8988T (cell line): ENCODE measurements around the gene TMEM121B.
A peak's percentile ranks its signal among the peaks of the same experiment; 100 is the strongest.

Source experiments
- DNase-seq: peaks from one replicate; pipeline ENCODE4 v3.0.0; 2011

The TMEM121B gene

DNA sequence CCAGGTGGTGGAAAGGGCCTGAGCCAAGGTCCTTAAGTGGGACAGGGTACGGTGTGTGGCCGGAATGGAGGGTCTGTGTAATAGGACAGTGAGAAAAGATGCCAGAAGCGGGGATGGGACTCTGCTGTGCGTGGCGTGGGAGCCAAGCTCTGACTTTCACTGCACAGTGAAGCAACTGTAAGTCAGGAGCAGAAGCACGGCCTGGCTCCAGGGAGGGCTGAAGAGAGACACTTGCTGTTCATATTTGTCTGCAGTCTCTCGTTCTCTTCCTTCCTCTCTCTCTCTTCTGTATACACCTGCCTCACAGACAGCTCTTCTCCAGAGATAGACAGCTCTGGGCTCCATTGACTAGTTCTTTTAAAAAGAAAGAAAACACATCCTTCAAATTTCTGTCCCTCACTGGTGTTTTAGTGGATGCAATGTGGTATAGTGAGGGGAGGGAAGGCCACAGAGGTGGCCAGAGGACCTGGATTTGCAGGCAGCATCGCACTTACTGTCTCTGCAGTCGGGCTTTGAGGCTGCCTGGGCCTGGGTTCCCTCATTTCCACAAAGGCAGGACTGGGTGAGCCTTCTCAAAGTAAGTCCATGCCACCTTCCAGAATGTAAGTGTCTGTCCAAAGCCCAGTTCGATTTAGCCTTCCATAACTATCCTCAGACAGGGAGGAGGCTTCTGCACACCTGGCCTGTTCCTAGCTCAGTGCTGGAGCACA is 34.2 kb downstream of the TMEM121B start:
- no peak for DNase-seq

- no peak for DNase-seq
Measured at GRCh38 chr22:17086296-17086695, 34.9 kb downstream of the TMEM121B start.

DNA sequence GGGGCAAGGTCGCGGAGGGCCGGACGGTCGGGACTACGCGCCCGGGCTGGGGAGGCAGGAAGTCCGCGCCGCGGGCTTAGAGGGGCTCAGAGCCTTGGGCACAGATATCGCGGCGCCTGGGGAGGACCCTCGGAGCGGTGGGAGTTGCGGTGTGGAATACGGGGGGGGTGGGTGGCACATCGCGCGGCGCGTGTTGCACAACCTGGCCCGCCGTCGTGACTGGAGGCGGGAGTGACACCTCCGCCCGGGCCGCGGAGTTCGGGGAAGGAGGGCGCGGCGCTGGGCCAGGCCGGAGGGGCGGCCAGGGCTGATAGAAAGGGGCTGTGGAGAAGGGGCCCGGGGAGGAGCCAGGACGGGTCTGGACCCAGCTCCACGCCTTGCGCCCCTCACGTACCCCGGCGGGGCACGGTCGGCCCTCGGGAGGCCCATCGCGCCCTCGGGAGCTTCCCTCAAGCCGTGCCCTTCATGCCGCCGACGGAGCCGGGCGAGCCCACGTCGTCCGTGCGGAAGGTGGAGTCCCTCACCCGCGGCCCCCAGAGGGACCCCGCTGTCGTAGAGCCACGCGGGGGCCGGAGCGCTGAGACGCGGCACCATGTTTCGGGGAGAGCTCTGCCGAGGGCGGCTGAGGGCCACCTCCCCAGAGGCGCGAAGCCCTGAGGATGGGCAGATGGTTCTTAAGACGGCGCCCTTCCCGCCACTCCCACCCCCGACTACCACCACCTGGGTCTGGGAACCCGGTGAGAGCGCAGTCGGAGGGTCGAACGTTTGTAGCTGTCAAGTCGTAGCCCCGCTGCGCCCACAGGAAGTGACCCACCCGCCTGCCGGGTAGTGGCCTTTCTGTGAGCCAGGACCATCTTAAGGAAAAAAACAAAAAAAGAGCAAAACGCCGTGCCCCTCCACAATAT is 35.6 kb downstream of the TMEM121B start:
- DNase-seq: no peak

DNA sequence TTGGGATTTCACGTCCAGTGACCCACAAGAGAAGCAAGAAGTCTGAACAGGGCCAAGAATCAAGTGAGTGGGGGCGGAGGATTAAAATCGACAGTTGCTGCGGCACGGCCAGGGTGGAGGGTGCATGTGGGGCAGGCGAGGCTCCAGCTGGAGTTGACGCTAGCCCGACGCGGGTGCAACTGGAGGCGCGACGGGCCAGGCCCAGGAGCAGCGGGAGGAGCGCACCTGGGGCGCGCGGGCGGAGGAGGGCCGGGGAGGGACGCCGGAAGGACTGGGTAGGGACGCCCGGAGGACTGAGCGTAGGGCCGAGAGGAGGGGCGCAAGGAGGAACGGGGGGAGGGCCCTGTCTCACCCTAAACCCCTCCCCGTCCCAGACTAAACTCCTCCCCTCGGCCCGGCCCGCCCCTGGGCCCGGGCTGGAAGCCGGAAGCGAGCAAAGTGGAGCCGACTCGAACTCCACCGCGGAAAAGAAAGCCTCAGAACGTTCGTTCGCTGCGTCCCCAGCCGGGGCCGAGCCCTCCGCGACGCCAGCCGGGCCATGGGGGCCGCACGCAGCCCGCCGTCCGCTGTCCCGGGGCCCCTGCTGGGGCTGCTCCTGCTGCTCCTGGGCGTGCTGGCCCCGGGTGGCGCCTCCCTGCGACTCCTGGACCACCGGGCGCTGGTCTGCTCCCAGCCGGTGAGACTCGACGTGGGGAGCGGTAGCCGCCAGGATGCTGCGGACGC is 36.4 kb downstream of the TMEM121B start, which contains the start of gene IL17RA:
Gene IL17RA, plus strand, starts transcription at position 447 of the 723 bp plus-strand sequence. Its CDS starts 92 bp downstream, at position 539.
- peak; percentile 49 for DNase-seq

- DNase-seq: no peak
Measured at GRCh38 chr22:17083811-17084441, 37.2 kb downstream of the TMEM121B start.

GRCh38 chr22:17083255-17083654 is 37.9 kb downstream of the TMEM121B start:
- DNase-seq: no peak

DNA sequence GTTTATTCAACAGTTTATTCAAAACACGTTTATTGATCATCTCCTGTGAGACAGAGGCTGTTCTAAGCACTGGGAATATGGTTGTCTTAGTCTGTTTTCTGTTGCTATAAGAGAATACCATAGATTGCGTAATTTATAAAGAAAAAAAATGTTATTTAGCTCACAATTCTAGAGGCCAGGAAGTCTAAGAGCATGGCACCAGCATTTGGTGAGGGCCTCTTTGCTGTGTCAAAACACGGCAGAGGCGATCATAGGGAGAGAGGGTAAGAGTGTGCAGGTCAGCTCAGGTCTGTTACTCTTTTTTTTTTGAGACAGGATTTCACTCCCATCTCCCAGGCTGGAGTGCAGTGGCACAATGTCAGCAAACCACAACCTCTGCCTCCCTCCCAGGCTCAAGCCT is 41.6 kb downstream of the TMEM121B start:
- no peak for DNase-seq

- no peak for DNase-seq
Measured at GRCh38 chr22:17077255-17077654, 43.9 kb downstream of the TMEM121B start.

- DNase-seq: no peak
Measured at GRCh38 chr22:17074648-17075002, 46.5 kb downstream of the TMEM121B start.

DNA sequence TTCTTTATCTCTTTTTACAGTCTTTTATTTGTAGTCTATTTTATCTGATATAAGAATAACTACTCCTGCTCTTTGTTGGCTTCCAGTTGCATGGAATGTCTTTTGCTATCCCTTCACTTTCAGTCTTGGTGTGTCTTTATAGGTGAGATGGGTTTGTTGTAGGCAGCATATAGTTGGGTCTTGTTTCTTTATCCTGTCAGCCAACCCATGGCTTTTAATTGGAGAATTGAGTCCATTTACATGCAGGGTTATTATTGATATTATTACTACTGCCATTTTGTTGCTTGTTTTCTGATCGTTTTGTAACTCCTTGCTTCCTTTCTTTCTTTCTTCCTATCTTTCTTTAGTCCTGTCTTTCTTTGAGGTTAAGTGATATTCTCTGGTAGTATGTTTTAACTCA is 48.3 kb downstream of the TMEM121B start:
- DNase-seq: no peak
